ENCODE measurements around the gene RNF222.
"Not testable (repeated sequence)": the region's sequence is repeated elsewhere in the genome, so short reads cannot be mapped to it uniquely, and the experiment has no call there.

The RNF222 gene

GRCh38 chr17:8409966-8410882 lies 12.6 kb upstream of the RNF222 start:
- H3K9me3 ChIP-seq (replicated peaks; ENCODE audit: low read length): no peaks in the 10 kb centered on the region
- H3K4me2 ChIP-seq (ENCODE audit: low read length): peak overlapping the region; percentile 29
- no peak overlapping the region for H3K4me3 ChIP-seq (ENCODE audit: low read length)
- H3K4me1 ChIP-seq (ENCODE audit: control insufficient read depth, insufficient read depth, low read length): peaks cover 5% of the 10 kb centered on the region
- H3K9ac ChIP-seq (ENCODE audit: low read depth, low read length): no peak overlapping the region
- peaks cover 15% of the 10 kb centered on the region for H3K27me3 ChIP-seq (ENCODE audit: control insufficient read depth, insufficient read depth, low read length)
- H3K36me3 ChIP-seq (ENCODE audit: insufficient read depth, low read length): no peaks in the 10 kb centered on the region

- no peaks in the 10 kb centered on the region for H3K36me3 ChIP-seq (ENCODE audit: insufficient read depth, low read length)
- no peak overlapping the region for H3K9ac ChIP-seq (ENCODE audit: low read depth, low read length)
- H3K4me3 ChIP-seq (ENCODE audit: low read length): no peak overlapping the region
- H3K4me1 ChIP-seq (ENCODE audit: control insufficient read depth, insufficient read depth, low read length): peaks cover 5% of the 10 kb centered on the region
- H3K27me3 ChIP-seq (ENCODE audit: control insufficient read depth, insufficient read depth, low read length): peaks cover 12% of the 10 kb centered on the region
- no peaks in the 10 kb centered on the region for H3K9me3 ChIP-seq (replicated peaks; ENCODE audit: low read length)
- no peak overlapping the region for H3K4me2 ChIP-seq (ENCODE audit: low read length)
Observed at GRCh38 chr17:8408371-8408770, 10.7 kb upstream of the RNF222 start.

- Histone ChIP-seq H3K4me3 (ENCODE audit: low read length) (no peak overlapping the region), H3K4me1 (ENCODE audit: control insufficient read depth, insufficient read depth, low read length) (peaks cover 5% of the 10 kb centered on the region), H3K9me3 (replicated peaks; ENCODE audit: low read length) (no peaks in the 10 kb centered on the region), H3K27me3 (ENCODE audit: control insufficient read depth, insufficient read depth, low read length) (peaks cover 11% of the 10 kb centered on the region), H3K4me2 (ENCODE audit: low read length) (no peak overlapping the region), H3K9ac (ENCODE audit: low read depth, low read length) (no peak overlapping the region), H3K36me3 (ENCODE audit: insufficient read depth, low read length) (no peaks in the 10 kb centered on the region)
Observed at GRCh38 chr17:8406174-8406573, 8.5 kb upstream of the RNF222 start.

GRCh38 chr17:8405499-8406016 lies 7.9 kb upstream of the RNF222 start:
- Histone ChIP-seq H3K36me3 (ENCODE audit: insufficient read depth, low read length) (no peaks in the 10 kb centered on the region), H3K4me2 (ENCODE audit: low read length) (no peak overlapping the region), H3K27me3 (ENCODE audit: control insufficient read depth, insufficient read depth, low read length) (peaks cover 16% of the 10 kb centered on the region), H3K4me1 (ENCODE audit: control insufficient read depth, insufficient read depth, low read length) (peaks cover 2% of the 10 kb centered on the region), H3K4me3 (ENCODE audit: low read length) (no peak overlapping the region), H3K9ac (ENCODE audit: low read depth, low read length) (no peak overlapping the region), H3K9me3 (replicated peaks; ENCODE audit: low read length) (no peaks in the 10 kb centered on the region)

- Histone ChIP-seq H3K36me3 (ENCODE audit: insufficient read depth, low read length) (no peaks in the 10 kb centered on the region), H3K4me1 (ENCODE audit: control insufficient read depth, insufficient read depth, low read length) (no peaks in the 10 kb centered on the region), H3K4me2 (ENCODE audit: low read length) (no peak overlapping the region), H3K9me3 (replicated peaks; ENCODE audit: low read length) (no peaks in the 10 kb centered on the region), H3K27me3 (ENCODE audit: control insufficient read depth, insufficient read depth, low read length) (peaks cover 35% of the 10 kb centered on the region), H3K9ac (ENCODE audit: low read depth, low read length) (no peak overlapping the region), H3K4me3 (ENCODE audit: low read length) (no peak overlapping the region)
Observed at GRCh38 chr17:8402921-8403536, 5.4 kb upstream of the RNF222 start.

- H3K9ac ChIP-seq (ENCODE audit: low read depth, low read length): no peak overlapping the region
- H3K4me1 ChIP-seq (ENCODE audit: control insufficient read depth, insufficient read depth, low read length): no peaks in the 10 kb centered on the region
- H3K27me3 ChIP-seq (ENCODE audit: control insufficient read depth, insufficient read depth, low read length): peaks cover 53% of the 10 kb centered on the region
Observed at GRCh38 chr17:8401107-8401506, 3.5 kb upstream of the RNF222 start.

GRCh38 chr17:8398980-8399379 lies 1.4 kb upstream of the RNF222 start:
- Histone ChIP-seq H3K9me3 (replicated peaks; ENCODE audit: low read length) (no peaks in the 10 kb centered on the region), H3K4me3 (ENCODE audit: low read length) (no peak overlapping the region), H3K9ac (ENCODE audit: low read depth, low read length) (no peak overlapping the region), H3K4me1 (ENCODE audit: control insufficient read depth, insufficient read depth, low read length) (peaks cover 3% of the 10 kb centered on the region), H3K36me3 (ENCODE audit: insufficient read depth, low read length) (no peaks in the 10 kb centered on the region), H3K27me3 (ENCODE audit: control insufficient read depth, insufficient read depth, low read length) (peaks cover 68% of the 10 kb centered on the region), H3K4me2 (ENCODE audit: low read length) (no peak overlapping the region)

More at GRCh38 chr17:8401107-8401506, 3.5 kb upstream of the RNF222 start:
- Histone ChIP-seq H3K9me3 (replicated peaks; ENCODE audit: low read length) (no peaks in the 10 kb centered on the region), H3K4me2 (ENCODE audit: low read length) (no peak overlapping the region), H3K36me3 (ENCODE audit: insufficient read depth, low read length) (no peaks in the 10 kb centered on the region), H3K4me3 (ENCODE audit: low read length) (no peak overlapping the region)

GRCh38 chr17:8394497-8394896 lies 3.1 kb downstream of the RNF222 start:
- H3K9me3 ChIP-seq (replicated peaks; ENCODE audit: low read length); H3K36me3 ChIP-seq (ENCODE audit: insufficient read depth, low read length); H3K9ac ChIP-seq (ENCODE audit: low read depth, low read length); H3K4me3 ChIP-seq (ENCODE audit: low read length); H3K4me2 ChIP-seq (ENCODE audit: low read length): not testable (repeated sequence)
- Histone ChIP-seq H3K27me3 (ENCODE audit: control insufficient read depth, insufficient read depth, low read length) (peaks cover 45% of the 10 kb centered on the region), H3K4me1 (ENCODE audit: control insufficient read depth, insufficient read depth, low read length) (peaks cover 23% of the 10 kb centered on the region)

- no peaks in the 10 kb centered on the region for H3K36me3 ChIP-seq (ENCODE audit: insufficient read depth, low read length)
- peaks cover 23% of the 10 kb centered on the region for H3K4me1 ChIP-seq (ENCODE audit: control insufficient read depth, insufficient read depth, low read length)
- no peaks in the 10 kb centered on the region for H3K9me3 ChIP-seq (replicated peaks; ENCODE audit: low read length)
- peaks cover 39% of the 10 kb centered on the region for H3K27me3 ChIP-seq (ENCODE audit: control insufficient read depth, insufficient read depth, low read length)
- no peak overlapping the region for H3K4me2 ChIP-seq (ENCODE audit: low read length)
- H3K4me3 ChIP-seq (ENCODE audit: low read length): no peak overlapping the region
- no peak overlapping the region for H3K9ac ChIP-seq (ENCODE audit: low read depth, low read length)
Observed at GRCh38 chr17:8393470-8394231, 4.0 kb downstream of the RNF222 start.

GRCh38 chr17:8392674-8393469 lies 4.8 kb downstream of the RNF222 start:
- Histone ChIP-seq H3K4me1 (ENCODE audit: control insufficient read depth, insufficient read depth, low read length) (peaks cover 23% of the 10 kb centered on the region), H3K27me3 (ENCODE audit: control insufficient read depth, insufficient read depth, low read length) (peaks cover 32% of the 10 kb centered on the region), H3K4me3 (ENCODE audit: low read length) (no peak overlapping the region), H3K9me3 (replicated peaks; ENCODE audit: low read length) (no peaks in the 10 kb centered on the region), H3K36me3 (ENCODE audit: insufficient read depth, low read length) (no peaks in the 10 kb centered on the region), H3K4me2 (ENCODE audit: low read length) (no peak overlapping the region), H3K9ac (ENCODE audit: low read depth, low read length) (no peak overlapping the region)
